Measurements from ENCODE around the gene DHRS2. TPM values are rescaled to one million over a fixed set of nuclear protein-coding genes. Genes with fewer than 3 reads are reported as not detected.
A peak's percentile ranks its signal among the peaks of the same experiment; 100 is the strongest.

The DHRS2 gene
- total and polyA plus RNA-seq, 2 of the 13 experiments (the other 11 are each of a cell fraction or from before 2014, with no cell fraction given) = 1,621 to 3,021 TPM

DNA sequence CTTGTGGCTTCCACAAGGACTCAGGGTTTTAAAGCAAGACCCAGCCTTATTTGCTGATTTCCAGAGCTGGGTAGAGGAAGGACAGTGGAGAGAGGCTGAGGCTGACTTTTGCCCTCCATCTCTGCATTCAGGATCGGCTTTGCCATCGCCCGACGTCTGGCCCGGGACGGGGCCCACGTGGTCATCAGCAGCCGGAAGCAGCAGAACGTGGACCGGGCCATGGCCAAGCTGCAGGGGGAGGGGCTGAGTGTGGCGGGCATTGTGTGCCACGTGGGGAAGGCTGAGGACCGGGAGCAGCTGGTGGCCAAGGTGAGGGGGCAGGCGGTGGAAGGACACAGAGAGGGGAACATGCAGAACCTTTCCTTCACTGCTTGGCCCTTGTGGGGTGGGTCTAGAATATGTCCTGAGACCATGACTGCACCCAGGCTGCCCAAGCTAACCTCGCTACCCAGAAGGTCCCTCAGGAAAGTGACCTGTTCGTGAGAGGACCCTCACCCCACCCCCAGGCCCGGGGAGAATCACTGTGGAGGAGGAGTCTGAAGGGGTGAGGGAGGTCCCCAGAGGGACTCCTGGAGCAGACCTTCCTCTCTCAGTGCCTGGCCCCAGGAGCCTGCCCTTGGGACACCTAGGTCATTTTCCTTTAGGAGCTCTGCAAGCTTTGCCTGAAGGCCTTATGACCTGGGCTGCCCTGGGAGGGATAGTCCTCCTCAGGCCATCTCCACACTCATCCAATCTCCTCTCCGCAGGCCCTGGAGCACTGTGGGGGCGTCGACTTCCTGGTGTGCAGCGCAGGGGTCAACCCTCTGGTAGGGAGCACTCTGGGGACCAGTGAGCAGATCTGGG lies 3.1 kb downstream of the DHRS2 start (continued):
- TF ChIP-seq RBAK (CRISPR knock-in tag; IDR thresholded peaks at IDR 0.05) (peak; percentile 56; the same call in 1 of the 2 replicates), AGO1 (IDR thresholded peaks at IDR 0.05; ENCODE audit: low read depth, low read length, poor library complexity, severe bottlenecking) (peak; percentile 100), ZNF350 (CRISPR knock-in tag; IDR thresholded peaks at IDR 0.05; ENCODE audit: borderline replicate concordance, low read depth) (peak; percentile 90; the same call in 1 of the 2 replicates), JUNB (CRISPR knock-in tag; IDR thresholded peaks at IDR 0.05; ENCODE audit: borderline replicate concordance) (no peak), ZFP90 (CRISPR knock-in tag; IDR thresholded peaks at IDR 0.05; ENCODE audit: borderline replicate concordance) (no peak), ZNF513 (CRISPR knock-in tag; conservative IDR thresholded peaks at IDR 0.05) (no peak), SRSF9 (IDR thresholded peaks at IDR 0.05; ENCODE audit: borderline replicate concordance, insufficient read depth, low read depth, low read length, poor library complexity, severe bottlenecking) (no peak), HIC2 (CRISPR knock-in tag; IDR thresholded peaks at IDR 0.05; ENCODE audit: low read depth) (peak; percentile 73), ZNF143 (CRISPR knock-in tag; IDR thresholded peaks at IDR 0.05) (no peak), ZNF337 (CRISPR knock-in tag; IDR thresholded peaks at IDR 0.05; ENCODE audit: borderline replicate concordance, low read depth) (peak; percentile 99; the same call in 1 of the 2 replicates), ZNF776 (CRISPR knock-in tag; IDR thresholded peaks at IDR 0.05) (no peak), ZNF569 (CRISPR knock-in tag; IDR thresholded peaks at IDR 0.05; ENCODE audit: borderline replicate concordance) (peak; percentile 92), ZNF619 (CRISPR knock-in tag; IDR thresholded peaks at IDR 0.05) (0 out of 2 replicates have a peak, but pooled peaks have one; percentile 43), YEATS2 (CRISPR knock-in tag; IDR thresholded peaks at IDR 0.05; ENCODE audit: borderline replicate concordance) (peak; percentile 74; the same call in 1 of the 2 replicates), ZNF761 (CRISPR knock-in tag; conservative IDR thresholded peaks at IDR 0.05) (peak; percentile 59; the same call in 1 of the 2 replicates), JUN (CRISPR knock-in tag; IDR thresholded peaks at IDR 0.05) (peak; percentile 32), NR1H2 (CRISPR knock-in tag; IDR thresholded peaks at IDR 0.05; ENCODE audit: borderline replicate concordance, low read depth) (no peak), ZNF772 (CRISPR knock-in tag; IDR thresholded peaks at IDR 0.05) (peak; percentile 86)
- TF ChIP-seq, protein P1, sequence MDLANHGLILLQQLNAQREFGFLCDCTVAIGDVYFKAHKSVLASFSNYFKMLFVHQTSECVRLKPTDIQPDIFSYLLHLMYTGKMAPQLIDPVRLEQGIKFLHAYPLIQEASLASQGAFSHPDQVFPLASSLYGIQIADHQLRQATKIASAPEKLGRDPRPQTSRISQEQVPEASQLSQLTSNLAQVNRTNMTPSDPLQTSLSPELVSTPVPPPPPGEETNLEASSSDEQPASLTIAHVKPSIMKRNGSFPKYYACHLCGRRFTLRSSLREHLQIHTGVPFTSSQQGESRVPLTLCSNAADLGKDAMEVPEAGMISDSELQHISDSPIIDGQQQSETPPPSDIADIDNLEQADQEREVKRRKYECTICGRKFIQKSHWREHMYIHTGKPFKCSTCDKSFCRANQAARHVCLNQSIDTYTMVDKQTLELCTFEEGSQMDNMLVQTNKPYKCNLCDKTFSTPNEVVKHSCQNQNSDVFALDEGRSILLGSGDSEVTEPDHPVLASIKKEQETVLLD (CRISPR knock-in tag; IDR thresholded peaks at IDR 0.05; ENCODE audit: low read depth) = no peak
- TF ChIP-seq, protein P2, sequence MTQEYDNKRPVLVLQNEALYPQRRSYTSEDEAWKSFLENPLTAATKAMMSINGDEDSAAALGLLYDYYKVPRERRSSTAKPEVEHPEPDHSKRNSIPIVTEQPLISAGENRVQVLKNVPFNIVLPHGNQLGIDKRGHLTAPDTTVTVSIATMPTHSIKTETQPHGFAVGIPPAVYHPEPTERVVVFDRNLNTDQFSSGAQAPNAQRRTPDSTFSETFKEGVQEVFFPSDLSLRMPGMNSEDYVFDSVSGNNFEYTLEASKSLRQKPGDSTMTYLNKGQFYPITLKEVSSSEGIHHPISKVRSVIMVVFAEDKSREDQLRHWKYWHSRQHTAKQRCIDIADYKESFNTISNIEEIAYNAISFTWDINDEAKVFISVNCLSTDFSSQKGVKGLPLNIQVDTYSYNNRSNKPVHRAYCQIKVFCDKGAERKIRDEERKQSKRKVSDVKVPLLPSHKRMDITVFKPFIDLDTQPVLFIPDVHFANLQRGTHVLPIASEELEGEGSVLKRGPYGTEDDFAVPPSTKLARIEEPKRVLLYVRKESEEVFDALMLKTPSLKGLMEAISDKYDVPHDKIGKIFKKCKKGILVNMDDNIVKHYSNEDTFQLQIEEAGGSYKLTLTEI (CRISPR knock-in tag; conservative IDR thresholded peaks at IDR 0.05) = no peak

Data from HepG2 (cell line).